ENCODE results near the gene ASPG. TPM values are rescaled to one million over a fixed set of nuclear protein-coding genes. Genes with fewer than 3 reads are reported as not detected.

Gene ASPG
- total and polyA plus RNA-seq, 2 experiments from 2014 or later, result 5.9 to 20.3 TPM

- H4K20me1 ChIP-seq (ENCODE audit: insufficient read depth, poor library complexity, severe bottlenecking), result no peaks in the 10 kb centered on the region
- peaks cover 2% of the 10 kb centered on the region for H3K79me2 ChIP-seq
- no peak for DNase-seq (ENCODE audit: low spot score)
- no peaks in the 10 kb centered on the region for H3K36me3 ChIP-seq (replicated peaks; ENCODE audit: insufficient read depth, low read depth)
- H3K27ac ChIP-seq, result no peak overlapping the region
- peaks cover 15% of the 10 kb centered on the region for H3K27me3 ChIP-seq
- no peaks in the 10 kb centered on the region for H3K9me3 ChIP-seq (ENCODE audit: low read depth)
- no peak overlapping the region for H3K4me3 ChIP-seq
- H2AFZ ChIP-seq, result no peak overlapping the region
- H3K4me1 ChIP-seq (ENCODE audit: insufficient read depth), result peaks cover 28% of the 10 kb centered on the region
- H3K9me2 ChIP-seq (replicated peaks; ENCODE audit: insufficient read depth), result no peaks in the 10 kb centered on the region
- TF ChIP-seq EZH2 (IDR thresholded peaks at IDR 0.05; ENCODE audit: borderline replicate concordance) (no peak), EZH2phosphoT487 (IDR thresholded peaks at IDR 0.05; ENCODE audit: low read depth, severe bottlenecking, unreplicated experiment) (no peak)
- TF ChIP-seq, protein P1, sequence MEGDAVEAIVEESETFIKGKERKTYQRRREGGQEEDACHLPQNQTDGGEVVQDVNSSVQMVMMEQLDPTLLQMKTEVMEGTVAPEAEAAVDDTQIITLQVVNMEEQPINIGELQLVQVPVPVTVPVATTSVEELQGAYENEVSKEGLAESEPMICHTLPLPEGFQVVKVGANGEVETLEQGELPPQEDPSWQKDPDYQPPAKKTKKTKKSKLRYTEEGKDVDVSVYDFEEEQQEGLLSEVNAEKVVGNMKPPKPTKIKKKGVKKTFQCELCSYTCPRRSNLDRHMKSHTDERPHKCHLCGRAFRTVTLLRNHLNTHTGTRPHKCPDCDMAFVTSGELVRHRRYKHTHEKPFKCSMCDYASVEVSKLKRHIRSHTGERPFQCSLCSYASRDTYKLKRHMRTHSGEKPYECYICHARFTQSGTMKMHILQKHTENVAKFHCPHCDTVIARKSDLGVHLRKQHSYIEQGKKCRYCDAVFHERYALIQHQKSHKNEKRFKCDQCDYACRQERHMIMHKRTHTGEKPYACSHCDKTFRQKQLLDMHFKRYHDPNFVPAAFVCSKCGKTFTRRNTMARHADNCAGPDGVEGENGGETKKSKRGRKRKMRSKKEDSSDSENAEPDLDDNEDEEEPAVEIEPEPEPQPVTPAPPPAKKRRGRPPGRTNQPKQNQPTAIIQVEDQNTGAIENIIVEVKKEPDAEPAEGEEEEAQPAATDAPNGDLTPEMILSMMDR (IDR thresholded peaks at IDR 0.05; ENCODE audit: poor library complexity), result no peak
- no peak overlapping the region for H3K4me2 ChIP-seq
- 89% methylated on average over 12 of the region's 15 CpGs for WGBS (ENCODE audit: low lambda C conversion rate, missing lambda C conversion rate)
These were observed 56.2 kb downstream of the ASPG start for GRCh38 chr14:104141621-104142091.

DNA sequence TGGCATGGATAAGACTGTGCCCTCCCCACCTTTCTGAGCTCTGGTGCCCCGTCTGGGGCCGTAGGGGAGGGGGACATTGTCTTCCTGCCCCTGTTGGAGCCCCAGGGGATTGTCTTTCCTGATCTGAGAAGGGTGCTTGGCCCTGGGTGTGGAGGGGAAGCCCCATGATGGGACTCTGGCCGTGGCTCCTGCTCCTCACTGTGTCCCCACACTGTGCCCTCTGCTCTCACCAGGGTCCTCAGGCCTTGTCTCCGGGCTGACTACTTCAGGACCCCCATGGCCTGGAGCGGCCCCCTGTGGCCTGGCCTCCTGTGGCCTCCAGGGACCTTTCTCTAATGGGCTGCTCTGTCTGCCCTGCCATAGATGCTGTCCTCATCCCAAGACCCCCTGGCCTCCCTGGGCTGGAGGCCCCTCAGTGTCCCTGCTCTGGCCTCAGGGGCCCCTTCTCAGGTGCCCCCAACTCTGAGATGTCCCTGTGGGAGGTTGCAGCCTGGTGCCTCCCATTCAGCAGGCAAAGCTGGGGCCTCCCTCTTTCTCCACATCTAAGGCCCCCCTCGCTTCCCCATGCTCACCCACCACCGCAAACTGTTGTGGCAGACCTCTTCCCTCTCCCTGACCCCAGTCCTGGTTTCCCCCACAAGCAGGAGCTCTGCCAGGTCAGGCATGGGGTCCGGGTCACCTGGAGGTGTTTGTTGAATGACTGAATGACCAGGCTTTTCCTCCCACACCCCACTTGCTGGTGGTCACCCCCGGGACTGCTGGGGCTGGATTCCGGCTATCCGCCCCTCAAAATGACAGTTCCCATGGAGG, 56.8 kb downstream of the ASPG start:
- Histone ChIP-seq H3K4me1 (ENCODE audit: insufficient read depth) (peaks cover 21% of the 10 kb centered on the region), H3K79me2 (peaks cover 2% of the 10 kb centered on the region), H3K4me2 (no peak overlapping the region), H3K4me3 (no peak overlapping the region), H3K9me2 (replicated peaks; ENCODE audit: insufficient read depth) (no peaks in the 10 kb centered on the region), H2AFZ (no peak overlapping the region), H3K9me3 (ENCODE audit: low read depth) (no peaks in the 10 kb centered on the region), H3K27ac (no peak overlapping the region), H3K36me3 (replicated peaks; ENCODE audit: insufficient read depth, low read depth) (no peaks in the 10 kb centered on the region), H4K20me1 (ENCODE audit: insufficient read depth, poor library complexity, severe bottlenecking) (no peaks in the 10 kb centered on the region), H3K27me3 (peaks cover 8% of the 10 kb centered on the region)
- TF ChIP-seq EZH2phosphoT487 (IDR thresholded peaks at IDR 0.05; ENCODE audit: low read depth, severe bottlenecking, unreplicated experiment), result no peak
- TF ChIP-seq, protein P1 (IDR thresholded peaks at IDR 0.05; ENCODE audit: poor library complexity), result no peak
- no peak for TF ChIP-seq EZH2 (IDR thresholded peaks at IDR 0.05; ENCODE audit: borderline replicate concordance)
- no peak for DNase-seq (ENCODE audit: low spot score)
- 88% methylated on average over 11 of the region's 11 CpGs for WGBS (ENCODE audit: low lambda C conversion rate, missing lambda C conversion rate)

DNA sequence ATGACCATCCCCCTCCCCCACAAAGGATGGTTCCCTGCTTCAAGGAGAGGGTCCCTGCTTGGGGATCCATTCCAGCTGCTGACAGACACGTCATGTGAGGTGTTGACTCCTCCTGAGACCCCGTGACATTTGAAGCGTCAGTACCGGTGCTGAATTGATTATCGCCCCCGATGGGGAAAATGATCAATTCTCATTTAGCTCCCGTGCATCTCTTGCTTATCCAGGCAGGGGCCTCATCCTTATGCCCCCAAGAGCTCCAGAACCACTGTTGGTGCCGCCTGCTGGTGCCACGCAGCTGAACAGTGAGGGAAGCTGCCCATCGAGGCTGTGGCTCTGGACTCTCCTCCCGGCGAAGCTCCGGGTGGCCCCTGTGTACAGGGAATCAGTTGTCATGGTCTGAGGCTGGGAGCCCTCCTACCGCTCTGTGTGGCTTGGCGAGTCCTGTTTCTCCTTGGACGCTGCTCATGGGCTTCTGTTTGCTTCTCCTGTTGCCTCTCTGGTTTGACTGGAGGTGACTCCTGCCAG, 57.5 kb downstream of the ASPG start:
- Histone ChIP-seq H4K20me1 (ENCODE audit: insufficient read depth, poor library complexity, severe bottlenecking) (no peaks in the 10 kb centered on the region), H3K79me2 (peaks cover 2% of the 10 kb centered on the region), H3K36me3 (replicated peaks; ENCODE audit: insufficient read depth, low read depth) (no peaks in the 10 kb centered on the region), H3K4me2 (no peak overlapping the region), H3K27ac (no peak overlapping the region), H3K27me3 (peaks cover 7% of the 10 kb centered on the region), H3K4me1 (ENCODE audit: insufficient read depth) (peaks cover 16% of the 10 kb centered on the region), H2AFZ (no peak overlapping the region), H3K9me2 (replicated peaks; ENCODE audit: insufficient read depth) (no peaks in the 10 kb centered on the region), H3K4me3 (no peak overlapping the region), H3K9me3 (ENCODE audit: low read depth) (no peaks in the 10 kb centered on the region)
- no peak for TF ChIP-seq EZH2phosphoT487 (IDR thresholded peaks at IDR 0.05; ENCODE audit: low read depth, severe bottlenecking, unreplicated experiment)
- TF ChIP-seq EZH2 (IDR thresholded peaks at IDR 0.05; ENCODE audit: borderline replicate concordance), result no peak
- TF ChIP-seq, protein P1 (IDR thresholded peaks at IDR 0.05; ENCODE audit: poor library complexity), result no peak
- DNase-seq (ENCODE audit: low spot score), result no peak
- WGBS (ENCODE audit: low lambda C conversion rate, missing lambda C conversion rate), result 92% methylated on average over 16 of the region's 16 CpGs

Data from hepatocyte (in vitro differentiated cells).